HG02870 (cell line): Measurements from ENCODE around the gene BTRC.

Experiments used
- ATAC-seq: cut with Tn5 transposase; IDR thresholded peaks from one replicate; pipeline ENCODE4 v1.9.1; 2021; ENCODE audit warnings: mild to moderate bottlenecking, moderate library complexity; ENCODE audit not compliant: unreplicated experiment

The BTRC gene

DNA sequence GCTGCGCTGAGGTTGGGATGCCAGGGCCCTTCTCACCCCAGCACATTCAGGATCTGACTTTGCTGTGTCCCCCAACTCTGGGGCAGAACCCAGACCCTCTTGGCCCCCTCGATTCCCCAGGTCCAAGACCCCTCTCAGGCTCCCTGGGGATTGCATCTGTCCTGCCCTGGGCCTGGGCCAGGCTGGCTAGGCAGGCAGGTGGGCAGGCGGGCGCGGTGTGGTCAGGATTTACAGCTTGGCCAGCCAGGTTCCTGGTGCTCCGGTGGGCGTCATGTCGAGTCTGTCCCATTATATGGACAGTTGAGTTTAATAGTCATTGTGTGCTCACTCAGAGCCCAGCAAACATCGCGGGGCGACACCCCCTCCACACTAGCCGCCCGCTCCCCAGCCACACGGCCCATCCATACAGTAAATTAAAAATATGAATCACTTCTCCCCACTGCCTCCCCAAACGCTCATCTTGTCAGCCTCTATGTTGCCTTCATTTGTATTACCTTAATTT lies 210.6 kb downstream of the BTRC start:
- no peak for ATAC-seq

DNA sequence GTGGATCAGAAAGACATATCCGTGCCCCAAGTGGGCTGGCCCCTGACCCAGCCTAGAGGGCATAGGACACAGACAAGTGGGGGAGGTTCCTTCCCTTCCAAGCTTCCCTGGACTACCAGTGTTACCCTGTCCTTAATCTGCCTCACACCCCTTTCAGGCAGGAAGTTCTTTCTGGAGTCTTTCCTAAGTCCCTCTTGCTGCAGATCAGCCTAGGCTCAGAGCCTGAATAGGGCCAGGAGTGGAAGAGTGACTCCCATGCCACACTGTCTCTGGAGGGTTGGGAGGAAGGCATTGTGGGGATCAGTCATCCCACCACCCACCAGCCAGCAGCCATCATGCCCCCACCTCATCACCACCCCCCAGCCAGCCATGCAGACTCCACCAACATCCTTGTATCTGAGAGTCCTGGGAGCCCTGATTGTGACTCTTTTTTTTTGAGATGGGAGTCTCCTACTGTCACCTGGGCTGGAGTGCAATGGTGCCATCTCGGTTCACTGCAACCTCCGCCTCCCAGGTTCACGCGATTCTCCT lies 211.5 kb downstream of the BTRC start:
- no peak for ATAC-seq

DNA sequence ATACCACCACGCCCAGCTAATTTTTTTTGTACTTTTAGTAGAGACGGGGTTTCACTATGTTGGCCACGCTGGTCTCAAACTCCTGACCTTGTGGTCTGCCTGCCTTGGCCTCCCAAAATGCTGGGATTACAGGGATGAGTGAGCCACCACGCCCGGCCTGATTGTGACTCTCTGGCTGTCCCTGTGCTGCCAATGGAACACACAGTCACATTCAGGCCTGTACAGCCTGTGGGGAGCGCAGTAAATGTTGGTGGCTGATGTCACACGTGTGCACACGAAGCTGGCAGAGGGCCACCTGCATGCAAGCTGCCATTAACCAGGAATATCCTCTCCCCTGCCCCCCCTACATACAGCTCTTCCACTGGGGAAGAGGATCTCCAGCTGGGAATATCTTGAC lies 212.0 kb downstream of the BTRC start:
- ATAC-seq = no peak

DNA sequence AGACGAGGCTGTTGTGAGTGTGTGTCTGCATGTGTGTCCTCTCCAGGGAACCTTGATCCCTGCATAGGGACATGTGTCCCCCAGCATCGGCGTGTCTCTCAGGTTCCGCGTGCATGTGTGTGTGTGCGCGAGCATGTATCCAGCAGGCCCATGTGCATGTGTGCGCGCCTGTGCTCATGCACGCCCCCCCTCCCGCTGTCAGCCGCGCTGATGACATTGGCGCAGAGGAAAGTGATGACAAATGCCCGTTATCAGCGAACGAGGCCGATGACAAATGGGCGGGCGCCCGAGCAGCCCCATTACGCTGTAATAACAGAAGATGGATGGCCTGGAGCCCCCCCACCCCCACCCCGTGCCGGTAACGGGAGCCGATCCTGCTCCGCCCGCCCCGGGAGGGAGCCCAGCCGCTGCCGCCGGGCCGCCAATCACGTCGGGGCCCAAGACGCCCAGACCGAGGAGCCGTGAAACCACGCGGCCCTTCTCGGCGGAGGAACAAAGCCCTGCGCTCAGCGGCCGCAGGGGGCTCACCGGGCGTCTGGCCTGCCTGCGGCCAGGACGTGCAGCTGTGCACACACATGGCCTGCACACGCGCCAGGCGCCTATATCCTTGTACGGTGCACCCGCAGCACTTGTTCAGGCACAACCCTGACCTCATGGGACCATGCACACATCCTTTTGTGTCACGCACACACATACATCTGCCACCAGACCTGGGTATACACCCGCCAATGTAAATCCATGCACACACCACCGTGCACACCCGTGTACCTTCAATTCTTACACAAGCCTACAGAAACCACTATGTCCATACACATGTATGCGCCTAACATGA lies 212.6 kb downstream of the BTRC start:
- no peak for ATAC-seq

DNA sequence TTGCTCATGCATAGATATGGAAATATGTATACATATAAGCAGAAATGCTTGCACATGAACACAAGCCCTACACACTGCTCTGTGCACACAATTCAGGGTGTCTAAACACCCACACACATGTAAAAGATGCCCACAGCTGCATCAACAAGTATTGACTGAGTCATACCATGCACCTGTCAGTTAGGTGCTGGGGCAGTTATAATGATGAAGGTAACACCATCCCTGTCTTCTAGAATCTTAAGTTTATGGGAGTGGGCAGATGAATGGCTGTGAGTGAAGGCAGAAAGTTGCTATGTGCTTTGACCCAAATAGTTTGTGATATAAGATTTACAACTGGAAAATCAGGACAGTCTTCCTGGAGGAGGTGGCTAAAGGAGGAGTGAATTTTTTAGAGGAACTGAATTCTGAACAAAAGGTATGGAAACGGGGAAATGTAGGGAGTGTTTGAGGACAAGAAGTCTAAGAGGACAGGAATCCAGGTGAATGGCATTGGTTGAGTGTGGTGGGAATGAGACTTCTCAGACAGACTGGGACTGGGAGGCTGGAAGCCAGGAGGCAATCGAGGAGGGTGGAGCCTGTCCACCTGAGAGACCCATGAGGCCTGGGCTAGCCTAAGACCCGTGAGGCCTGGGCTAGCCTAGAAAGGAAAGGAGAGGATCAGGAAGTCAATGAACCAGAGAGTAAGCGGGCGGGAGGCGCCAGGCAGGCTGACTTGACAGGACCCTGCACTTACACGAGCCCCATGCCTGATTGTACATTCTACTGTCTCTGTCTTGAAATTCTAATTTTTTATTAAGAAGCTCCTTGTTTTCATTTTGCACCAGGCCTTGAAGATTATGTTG lies 213.4 kb downstream of the BTRC start:
- ATAC-seq = no peak

DNA sequence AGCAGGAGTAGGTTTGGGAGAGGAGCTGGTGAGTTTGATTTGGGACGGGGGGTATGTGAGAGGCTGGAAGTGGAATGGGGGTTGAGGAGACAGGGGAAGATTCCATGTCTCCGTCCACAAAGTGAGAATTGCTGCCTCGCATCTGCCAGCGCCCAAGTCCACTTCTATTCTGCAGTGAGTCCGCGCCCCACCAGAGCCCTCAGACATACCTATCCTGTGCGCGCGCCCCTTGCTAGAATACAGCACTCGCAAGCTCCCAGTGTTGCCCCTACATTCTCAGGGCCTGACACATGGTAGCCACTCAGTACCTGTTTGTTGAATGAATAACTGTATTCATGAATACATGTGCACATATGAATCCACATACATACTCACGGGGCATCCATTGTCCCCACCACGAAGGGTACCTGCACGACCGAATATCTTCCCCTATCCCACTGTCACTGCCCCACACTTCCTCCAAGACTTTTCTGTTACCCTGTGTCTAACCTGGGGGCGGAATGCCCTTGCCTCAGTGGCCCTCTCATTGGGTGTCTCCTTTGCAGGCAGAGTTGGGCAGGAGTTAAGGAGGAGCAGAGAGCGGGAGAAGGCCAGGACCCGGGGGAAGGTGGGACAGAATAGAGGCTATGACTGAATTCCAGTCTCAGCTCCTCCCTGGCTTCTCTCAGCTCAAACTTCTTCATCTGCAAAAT lies 214.2 kb downstream of the BTRC start:
- ATAC-seq = no peak

DNA sequence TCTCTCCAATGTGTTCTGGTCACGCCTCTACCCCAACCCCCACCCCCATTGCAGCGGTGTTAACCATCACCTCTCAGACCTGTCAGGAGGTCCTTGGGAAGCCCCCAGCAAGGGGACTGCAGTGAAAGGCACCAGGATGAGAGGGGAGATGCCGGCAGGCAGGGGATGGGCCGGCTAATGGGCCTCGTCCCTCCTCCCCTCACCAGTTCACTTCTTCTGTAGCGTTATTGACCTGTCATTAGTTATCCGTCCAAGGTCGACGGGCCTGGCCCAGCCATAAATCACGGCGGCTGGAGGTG lies 215.3 kb downstream of the BTRC start:
- no peak for ATAC-seq

DNA sequence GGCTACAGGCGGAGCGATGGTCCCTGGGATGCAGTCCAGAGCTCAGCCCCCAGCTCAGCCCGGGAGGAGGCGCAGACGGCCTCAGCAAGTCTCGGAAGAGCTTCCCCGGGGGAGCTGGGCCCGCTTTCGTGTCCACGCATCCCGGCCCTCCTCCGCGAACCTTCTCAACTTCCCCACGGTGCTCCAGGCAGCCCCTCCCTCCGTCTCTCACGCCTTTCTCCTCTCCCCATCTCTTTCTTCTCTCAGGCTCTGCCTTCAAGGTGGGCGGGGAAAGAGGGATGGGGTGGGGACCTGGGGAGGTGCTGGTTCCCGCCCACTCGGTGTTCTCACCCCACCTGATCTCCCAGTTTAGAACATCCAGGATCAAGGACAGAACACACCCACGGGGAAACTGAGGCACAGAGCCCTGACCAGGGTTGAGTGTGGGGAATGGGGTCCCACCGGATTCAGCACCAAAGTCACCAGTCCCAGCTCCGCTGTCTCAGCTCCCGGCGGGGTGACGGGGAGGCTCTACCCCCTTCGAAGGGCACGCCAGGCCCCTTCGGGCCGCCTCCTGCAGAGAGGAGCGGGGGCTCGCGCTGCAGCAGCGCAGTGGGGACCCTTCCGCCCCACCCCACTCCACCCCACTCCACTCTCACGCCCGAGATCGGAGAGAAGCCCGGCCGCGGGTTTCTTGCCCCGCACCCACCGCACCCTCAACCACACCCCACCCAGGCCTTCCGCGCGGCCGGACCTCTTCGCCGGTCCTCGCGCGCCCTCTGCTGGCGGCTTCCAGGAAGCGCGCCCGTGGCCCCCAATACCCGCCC lies 215.9 kb downstream of the BTRC start:
- ATAC-seq = peak; percentile 54

DNA sequence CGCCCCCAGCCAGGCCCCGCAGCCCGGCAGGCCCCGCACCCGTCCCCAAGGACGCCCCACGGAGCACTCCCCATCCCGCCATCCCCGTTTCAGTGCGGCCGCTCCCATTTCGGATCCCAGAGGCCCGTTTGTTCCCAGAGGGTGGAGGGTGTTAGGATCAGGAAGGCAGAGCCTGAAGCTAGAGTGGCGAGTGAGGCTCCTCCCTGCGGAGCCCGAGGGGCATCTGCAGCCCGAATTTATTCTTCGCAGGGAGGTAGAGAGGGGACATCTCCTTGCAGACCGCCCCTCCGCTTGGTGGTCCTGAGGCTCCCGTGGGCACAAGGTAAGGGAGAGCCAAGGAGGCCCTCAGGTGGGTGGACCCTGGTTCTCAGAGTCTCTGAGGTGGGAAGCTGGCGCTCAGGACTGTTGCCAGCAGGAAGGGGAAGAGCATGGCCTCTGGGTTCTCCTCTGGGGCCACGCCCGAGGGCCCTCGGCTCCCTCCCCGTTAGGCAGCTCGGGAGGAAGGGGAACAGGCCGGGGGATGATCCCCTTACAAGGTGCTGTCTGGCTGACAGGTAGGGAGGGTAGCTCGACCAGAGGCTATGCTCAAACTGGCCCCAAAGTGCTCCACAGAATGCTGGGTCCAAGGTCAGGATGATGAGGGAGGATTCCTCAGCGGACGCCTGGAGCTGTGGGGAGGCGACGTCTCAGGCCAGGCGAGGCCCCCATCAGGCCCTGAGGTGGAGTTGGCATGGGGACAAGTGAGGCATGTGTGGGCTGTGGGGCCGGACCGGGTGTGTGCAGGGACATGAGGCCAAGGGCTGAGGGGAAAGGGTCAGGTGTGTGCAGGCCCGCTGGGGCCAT lies 216.7 kb downstream of the BTRC start:
- ATAC-seq = no peak

DNA sequence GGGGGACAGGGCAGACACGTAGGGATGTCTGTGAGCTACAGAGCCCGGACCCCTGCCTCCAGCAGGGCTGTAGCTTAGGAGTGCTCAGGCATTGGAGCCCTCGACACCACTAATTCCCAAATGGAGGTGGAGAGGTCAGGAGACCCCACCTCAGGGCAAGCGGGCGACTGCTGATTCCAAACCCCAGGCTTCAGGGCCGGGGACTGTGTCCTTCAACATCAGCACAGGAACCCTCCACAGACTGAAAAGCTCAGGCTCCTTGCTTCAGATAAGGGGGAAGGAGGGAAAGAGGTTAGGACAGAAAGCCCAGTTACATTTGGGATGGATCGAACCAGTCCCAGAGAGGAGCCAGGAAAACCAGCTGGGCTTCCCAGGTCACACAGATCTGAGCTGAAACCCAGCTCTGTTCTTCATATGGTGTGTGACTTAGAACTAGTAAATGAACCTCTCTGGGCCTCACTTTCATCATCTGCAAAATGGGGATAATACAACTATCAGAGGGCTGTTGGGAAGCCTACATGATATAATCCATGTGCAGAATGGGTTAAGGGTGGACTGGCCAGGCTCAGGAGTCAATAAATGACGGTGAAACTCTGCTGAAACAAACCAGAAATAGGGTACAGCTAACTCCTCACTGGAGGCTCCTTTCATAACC lies 217.4 kb downstream of the BTRC start:
- no peak for ATAC-seq

DNA sequence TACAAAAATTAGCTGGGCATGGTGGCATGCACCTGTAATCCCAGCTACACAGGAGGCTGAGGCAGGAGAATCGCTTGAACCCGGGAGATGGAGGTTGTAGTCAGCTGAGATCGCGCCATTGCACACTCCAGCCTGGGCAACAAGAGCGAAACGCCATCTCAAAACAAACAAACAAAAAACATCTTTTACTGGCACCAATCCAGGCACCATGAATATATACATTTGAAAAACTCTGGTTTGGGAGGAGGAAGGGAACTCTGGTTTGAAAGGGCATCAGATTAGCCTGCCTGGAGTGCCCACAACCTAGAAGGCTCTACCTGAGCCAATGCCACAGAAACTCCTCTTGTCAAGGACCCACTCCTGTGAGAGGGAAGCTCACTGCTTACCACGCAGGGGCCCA lies 218.2 kb downstream of the BTRC start:
- no peak for ATAC-seq

DNA sequence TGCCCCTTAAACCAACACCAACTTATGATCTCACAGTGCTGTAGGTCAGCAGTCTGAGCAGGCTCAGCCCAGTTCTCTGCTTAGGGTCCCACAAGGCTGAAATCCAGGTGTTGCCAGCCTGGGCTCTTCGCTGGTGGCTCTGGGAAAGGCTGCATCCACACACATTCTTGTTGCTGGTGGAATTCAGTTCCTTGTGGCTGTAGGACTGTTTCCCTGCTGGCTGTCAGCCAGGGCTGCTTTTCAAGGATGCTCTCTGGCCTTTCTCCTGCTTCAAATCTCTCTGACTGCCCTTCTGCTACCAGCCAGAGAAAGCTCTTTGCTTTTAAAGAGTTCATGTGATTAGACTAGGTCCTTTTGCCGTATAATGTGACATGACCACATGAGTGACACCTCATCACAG lies 218.8 kb downstream of the BTRC start:
- ATAC-seq = no peak

DNA sequence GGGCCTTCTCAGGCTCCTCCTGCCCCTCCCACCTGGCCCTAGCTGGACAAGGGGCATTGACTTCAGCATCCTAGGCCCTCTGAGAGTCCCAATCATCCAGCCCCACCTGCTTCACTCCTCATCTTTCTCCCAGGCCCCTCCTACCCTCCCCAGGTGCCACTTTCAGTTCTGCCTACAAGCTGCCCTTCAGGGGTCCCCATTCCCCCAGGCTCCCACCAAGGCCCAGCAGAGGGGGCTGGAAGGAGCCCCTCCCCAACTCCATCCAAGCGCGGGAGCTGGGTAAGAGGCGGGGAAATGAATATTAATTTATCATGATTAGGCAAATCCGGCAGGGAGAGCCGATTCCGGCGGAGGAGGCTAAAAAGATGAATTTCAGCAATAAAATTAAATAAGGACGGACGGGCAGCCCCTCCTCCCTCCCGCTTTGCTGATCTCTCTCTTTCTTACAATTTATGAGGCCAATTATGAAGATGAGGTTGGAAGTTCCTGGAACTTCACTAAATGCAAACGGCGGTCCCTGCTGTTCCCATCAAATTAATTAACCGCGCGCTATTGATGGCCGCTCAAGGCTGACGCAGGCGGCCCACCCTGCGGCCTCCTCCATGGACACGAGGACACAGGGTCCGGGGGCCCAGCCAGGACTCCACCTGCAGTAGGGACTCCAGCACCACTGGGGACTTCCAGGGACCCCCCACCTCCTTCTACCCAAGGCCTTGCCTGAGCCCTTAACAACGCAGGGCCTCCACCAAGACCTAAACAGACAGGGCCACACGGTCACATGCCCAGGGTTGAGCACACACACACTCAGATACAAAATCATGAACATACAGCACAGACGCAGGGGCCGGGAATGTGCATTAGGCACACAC lies 220.2 kb downstream of the BTRC start:
- no peak for ATAC-seq

DNA sequence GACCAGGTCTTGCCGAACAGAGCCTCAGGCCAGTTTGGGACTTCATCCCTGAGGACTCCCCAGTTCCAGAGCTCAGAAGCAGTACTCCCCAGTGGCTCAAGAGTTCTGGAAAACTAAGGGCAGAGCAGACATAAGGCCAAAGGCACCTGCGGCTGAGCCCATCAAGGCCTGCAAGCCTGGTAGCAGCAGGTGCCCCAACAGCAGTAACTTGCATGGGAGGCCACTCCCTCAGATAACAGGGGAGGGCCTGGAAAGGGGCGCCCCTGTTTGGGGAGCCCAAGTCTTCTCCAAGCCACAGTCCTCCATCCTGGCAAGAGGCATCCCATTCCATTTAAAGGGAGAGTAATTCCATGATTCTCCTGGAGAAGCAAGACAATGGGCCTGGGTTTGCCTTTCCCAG lies 221.1 kb downstream of the BTRC start:
- no peak for ATAC-seq

DNA sequence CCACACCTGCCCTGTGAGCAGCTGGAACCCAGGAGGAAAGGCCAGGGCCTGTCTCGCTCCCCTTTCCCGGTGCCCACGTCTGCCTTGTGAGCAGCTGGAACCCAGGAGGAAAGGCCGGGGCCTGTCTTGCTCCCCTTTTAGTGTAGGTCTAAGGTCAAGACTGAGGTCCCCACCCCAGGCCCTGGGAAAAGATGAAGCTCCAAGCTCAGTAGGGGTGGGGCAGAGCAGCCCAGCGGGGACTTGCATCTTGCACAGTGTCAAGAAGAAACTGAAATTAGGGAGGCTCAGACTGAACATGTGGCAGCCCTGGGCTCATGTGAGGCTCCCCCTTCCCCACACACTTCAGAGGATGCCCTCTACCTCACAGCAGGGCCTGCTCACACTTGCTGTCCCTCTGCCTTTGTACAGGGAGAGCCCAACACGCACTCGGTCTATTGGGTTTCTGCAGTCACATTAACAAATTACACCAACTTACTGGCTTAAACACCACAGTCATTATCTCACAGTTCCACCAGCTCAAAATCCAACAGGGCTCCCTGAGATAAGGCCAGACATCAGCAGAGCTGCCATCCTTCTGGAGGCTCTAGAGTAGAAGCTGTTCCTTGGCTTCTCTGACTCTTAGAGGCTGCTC lies 221.7 kb downstream of the BTRC start:
- ATAC-seq = no peak

DNA sequence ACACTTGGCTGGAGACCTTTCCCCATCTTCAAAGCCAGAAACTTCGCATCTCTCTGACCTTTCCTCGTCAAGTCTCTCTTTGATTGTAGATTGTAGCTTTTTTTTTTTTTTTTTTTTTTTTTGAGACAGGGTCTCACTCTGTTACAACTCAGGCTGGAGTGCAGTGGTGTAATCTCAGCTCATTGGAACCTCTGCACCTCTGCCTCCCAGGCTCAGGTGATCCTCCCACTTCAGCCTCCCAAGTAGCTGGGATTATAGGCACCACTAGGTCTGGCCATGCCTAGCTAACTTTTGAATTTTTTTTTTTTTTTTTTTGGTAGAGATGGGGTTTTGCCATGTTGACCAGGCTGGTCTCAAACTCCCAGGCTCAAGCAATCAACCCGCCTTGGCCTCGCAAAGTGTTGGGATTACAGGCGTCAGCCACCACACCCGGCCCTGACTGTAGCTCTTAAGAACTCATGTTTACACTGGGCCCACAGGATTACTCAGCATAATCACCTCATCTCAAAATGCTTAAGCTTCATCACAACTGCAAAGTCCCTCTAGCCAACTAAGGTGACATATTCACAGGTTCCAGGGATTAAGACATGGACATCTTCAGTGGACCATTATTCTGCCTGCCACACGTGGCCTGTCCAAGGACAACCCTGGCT lies 222.4 kb downstream of the BTRC start:
- no peak for ATAC-seq
